Activated CD4-positive, alpha-beta T cell treated with anti-CD3 and anti-CD28 coated beads for 24 hours (primary cell): ENCODE measurements around the gene CREB3.
A peak's percentile ranks its signal among the peaks of the same experiment; 100 is the strongest.

Experiments used
- DNase-seq, 2 donors: peaks; one replicate each; pipeline ENCODE4 v3.0.0-alpha.2; 2020; ENCODE audit warnings: low read depth in 2 of 2

Gene CREB3

GRCh38 chr9:35748858-35749514 is 16.5 kb downstream of the CREB3 start, which contains the start of the genes GBA2 and RGP1:
GBA2 (minus strand) TSS chr9:35749228; CDS start chr9:35748704, 524 bp downstream.
RGP1 (plus strand) TSS chr9:35749287; CDS start chr9:35749756, 469 bp downstream.
- peak in 1 of 2 donors; percentile 62 for DNase-seq

DNA sequence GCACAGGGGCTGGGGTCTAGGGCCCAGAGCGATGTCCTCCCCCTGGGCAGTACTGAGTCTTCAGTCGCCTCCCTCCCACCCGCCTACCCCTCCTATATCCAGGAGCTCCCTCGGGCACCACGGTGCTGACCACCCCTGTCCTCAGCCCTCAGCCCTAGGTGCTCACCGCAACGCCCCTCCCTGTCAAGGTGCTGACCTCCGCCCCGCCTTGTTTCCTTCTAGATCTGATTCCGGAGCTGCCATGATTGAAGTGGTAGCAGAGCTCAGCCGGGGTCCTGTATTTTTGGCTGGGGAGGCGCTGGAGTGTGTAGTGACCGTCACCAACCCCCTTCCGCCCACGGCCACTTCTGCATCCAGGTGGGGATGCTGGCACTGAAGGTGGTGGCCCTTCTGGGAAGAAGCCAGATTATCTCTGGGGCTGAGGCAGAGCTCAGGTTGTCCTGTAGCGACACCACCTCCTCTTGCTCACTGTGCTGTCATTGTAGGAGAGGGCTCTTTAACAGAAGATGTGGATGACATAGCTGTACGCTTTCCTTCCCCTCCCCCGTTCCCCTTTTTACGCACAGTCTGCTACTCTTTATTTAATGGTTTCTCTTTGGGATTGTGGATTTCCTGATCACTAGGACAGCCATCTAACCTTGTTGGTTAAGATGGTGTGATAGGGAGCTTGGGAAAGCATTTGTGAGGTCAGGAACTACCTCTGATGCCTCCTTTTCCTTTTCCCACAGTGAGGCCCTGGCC is 17.2 kb downstream of the CREB3 start:
- no peak for DNase-seq

- DNase-seq: no peak
Observed at GRCh38 chr9:35750256-35750531, 17.7 kb downstream of the CREB3 start.

DNA sequence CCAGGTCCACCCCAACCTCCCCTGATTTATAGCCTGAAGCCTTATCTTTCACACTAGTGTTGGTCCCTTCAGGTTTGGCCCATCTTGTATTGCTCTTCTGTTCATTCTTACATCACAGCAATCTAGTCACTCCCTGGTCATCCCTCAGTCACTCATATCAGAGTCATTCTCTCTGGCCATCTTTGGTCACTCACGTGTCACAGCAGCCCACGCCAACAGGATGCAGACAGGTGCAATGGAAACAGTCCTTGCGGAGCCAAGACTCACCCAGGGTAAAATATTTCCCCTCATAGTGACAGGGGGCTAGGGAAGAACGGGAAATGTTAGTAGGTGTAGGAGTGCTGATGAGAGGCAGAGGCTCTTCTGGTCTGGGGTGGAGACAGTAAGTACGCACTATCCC is 21.0 kb downstream of the CREB3 start:
- no peak for DNase-seq

- DNase-seq: no peak
Observed at GRCh38 chr9:35754264-35754663, 21.8 kb downstream of the CREB3 start, which contains the start of gene MSMP. MSMP (minus strand) TSS chr9:35754276; CDS start chr9:35754129, 147 bp downstream.

DNA sequence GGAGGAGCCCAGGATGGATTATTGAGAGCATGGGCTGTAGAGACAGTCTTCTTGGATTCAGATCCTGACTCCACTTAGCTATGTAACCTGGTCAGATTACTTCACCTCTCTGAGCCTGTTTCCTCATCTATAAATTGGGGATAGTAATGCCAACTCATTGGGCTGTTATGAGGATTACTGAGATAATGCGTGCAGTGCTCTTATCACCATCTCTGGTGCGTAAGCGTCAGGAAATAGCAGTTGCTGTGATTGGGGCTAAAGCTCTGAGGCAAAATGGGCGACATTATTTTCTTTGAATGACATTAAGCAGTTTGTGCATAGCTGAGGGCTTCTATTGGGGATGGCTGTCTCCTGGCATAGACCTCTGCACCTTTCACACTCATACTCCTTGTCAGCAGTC is 22.6 kb downstream of the CREB3 start:
- no peak for DNase-seq

GRCh38 chr9:35756275-35757225 is 24.1 kb downstream of the CREB3 start:
- DNase-seq: peak; percentile 70 to 75

DNA sequence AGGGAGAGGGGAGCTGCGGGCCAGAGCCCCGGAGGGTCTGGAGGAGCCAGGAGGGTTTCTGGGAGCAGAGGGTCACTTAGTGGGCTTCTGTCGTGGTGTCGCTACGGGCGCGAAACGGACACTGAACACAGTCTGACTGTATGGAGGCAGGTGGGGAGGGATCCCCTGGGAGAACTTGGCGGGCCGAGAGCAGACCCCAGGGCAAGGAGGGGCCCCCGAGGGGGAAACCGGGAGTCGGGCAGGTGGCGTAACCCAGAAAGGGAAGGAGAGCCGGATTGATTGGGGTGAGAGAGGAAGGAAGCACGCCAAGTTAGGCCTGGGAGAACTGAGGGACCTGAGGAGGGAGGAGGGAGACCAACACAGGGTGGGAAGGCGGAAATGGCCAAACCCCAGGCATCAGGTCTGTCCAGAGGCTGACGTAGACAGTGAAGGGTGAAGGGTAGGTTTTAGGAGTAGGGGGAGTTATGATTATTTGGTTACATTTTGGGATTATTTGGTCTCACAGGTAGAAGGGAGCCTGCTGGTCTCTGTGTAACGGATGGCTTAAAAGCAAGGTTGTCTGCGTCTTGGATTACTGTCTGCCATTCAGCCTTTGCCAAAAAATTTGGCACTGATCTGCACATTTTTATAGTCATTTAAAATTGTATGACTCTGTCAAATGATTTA is 24.9 kb downstream of the CREB3 start:
- DNase-seq: no peak

DNA sequence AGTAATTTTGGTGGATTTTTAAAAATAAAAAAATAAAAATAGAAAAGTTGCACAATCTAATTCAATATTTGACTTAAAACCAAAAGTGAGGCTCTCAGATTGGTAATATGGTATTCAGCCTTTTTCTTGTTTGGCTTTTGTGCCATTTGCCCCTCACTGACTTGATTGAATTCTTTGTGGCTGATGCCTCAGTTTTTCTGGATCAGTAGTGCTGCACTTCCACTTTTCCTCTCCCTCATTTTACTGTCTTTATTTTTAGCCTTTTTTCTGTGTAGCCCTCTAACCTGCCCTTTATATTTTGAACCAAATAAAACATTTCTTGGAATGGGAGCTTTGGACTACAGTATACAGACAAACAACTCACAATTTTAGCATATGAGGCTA is 25.4 kb downstream of the CREB3 start:
- no peak for DNase-seq

DNA sequence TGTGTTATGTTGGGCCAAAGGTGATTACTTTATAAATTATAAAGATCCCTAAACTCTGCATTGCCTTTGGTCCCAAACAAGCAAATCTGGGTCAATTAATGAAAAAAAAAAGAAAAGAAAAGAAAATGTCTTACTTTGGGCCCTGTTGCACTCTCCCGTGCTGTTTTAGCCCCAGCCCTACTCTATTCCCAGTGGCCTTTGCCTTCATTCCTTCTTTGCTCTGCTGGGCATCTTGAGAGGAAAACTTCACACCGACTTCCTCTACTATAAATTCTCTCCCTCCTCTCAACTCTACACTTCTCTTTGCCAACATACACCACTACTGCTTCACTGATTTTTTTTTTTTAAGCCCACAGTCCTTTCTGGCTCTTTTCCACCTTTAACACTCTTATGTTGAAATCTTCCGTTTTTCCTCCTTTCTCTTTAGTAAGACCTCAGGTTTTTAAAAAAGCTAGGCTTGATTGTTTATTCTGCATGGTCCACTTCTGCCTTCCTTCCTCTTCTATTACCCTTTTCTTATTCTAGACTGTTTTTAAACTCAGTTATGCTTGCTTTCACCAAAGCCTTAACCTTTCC is 26.1 kb downstream of the CREB3 start:
- no peak for DNase-seq

DNA sequence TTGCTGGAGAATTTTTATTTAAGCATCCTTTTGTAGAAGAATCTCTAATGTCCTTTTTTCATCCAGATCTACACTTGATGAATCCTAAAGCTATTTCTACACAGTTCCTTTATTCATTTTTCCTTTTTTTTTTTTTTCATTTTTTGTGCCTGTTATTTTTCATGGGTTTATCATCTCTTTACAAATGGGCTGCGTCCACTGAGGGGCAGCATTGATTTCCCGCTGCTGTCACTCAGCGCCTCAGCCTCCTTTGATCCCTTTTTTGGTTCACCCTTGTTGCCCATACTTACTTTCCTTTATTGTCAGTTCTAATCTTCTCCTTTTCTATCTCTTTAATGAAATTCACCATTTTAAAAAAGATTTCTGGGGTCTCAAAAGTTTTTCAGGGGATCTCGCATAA is 27.3 kb downstream of the CREB3 start:
- no peak for DNase-seq

- DNase-seq: no peak
Observed at GRCh38 chr9:35760651-35761050, 28.2 kb downstream of the CREB3 start.

- DNase-seq: no peak
Observed at GRCh38 chr9:35763181-35763580, 30.7 kb downstream of the CREB3 start.

- DNase-seq: no peak
Observed at GRCh38 chr9:35763803-35764202, 31.3 kb downstream of the CREB3 start.

DNA sequence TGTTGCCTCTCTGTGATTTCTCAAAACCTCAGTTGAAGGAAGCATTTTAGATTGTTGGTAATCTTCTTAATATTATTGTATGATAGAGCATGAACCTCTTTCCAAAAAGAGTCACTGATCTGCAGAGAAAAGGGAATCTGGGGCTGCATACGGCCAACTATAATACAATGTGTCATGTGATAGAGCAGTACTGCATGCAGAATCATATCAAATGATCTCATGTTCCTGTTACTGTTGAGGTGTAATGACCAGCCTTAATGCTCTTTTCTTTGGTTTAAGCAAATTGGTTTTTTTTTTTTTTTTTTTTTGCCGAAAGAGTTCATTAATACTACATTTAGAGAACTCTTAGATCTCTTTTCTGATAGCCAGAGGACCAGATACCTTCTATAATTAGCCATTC is 34.5 kb downstream of the CREB3 start:
- no peak for DNase-seq

DNA sequence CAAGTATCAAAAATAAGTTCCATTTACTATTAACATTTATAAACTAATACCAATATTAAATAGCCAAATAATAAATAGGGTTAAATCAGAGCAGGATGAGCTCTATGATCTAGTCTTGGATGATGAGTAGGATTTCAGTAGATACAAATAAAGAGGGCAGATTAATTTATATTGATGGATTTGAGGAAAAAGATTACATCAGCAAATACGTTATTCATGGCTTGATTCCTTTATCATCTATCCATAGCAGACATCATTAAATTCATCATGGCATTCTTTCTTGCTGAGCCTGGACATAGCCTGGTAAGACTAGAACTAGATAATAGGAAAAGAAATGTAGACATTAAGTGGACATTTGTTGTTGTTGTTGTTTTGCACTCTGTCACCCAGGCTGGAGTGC is 35.0 kb downstream of the CREB3 start:
- DNase-seq: no peak

DNA sequence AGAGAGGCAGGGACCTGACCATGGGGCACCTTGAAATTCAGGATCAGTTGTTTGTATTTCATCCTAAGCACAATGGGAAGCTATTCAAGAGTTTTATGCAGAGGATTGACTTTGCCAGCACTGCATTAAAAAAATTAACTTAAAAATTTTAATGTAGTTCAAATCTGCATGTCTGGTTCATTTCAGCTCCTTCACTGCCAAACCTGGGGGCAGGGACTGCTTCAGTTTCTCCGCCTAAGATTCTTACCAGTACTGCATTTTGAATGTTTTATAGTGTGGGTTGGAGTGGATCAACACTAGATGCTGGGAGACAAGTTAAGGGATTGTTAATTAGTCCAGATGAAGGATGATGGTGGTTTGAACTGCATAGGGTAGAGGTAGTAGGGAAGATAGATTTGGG is 37.3 kb downstream of the CREB3 start:
- no peak for DNase-seq

DNA sequence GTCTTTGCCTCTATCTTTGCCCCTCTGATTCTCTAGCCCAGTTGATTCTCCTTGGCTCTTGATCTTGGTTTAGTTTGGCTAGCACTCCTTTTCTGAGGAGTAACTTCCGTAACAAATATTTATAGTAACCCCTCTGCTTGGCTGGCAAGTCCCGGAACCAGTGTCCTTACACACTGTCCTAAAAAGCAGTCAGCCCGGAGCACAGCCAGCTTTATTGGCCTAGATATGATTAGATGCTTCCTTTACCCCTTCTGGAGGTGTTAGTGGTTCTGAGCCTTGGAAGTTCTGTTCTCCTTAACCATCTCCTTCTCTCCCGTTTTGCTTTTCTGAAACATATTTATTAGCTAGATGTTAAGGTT is 38.6 kb downstream of the CREB3 start:
- DNase-seq: no peak

- no peak for DNase-seq
Observed at GRCh38 chr9:35771534-35771933, 39.1 kb downstream of the CREB3 start.

- no peak for DNase-seq
Observed at GRCh38 chr9:35771943-35772342, 39.5 kb downstream of the CREB3 start.

GRCh38 chr9:35774907-35775635 is 42.6 kb downstream of the CREB3 start:
- DNase-seq: no peak
